Keratinocyte (primary cell): ENCODE data around the gene HSDL2.

ENCODE experiments used
- EZH2 ChIP-seq: IDR thresholded peaks from one replicate; pipeline ENCODE4 v1.6.1; 2012; ENCODE audit warnings: inconsistent platforms, mild to moderate bottlenecking, low read length, moderate library complexity
- TF ChIP-seq, protein P1 (sequence below), 3 experiments: IDR thresholded peaks in 1 of 3; conservative IDR thresholded peaks in 1 of 3; optimal IDR thresholded peaks in 1 of 3; 2 replicates in 2 of 3; 3 replicates in 1 of 3; pipeline versions ENCODE3 to v1.5.1; 2011; ENCODE audit warnings: low read length in 3 of 3, mild to moderate bottlenecking in 3 of 3, moderate library complexity in 2 of 3, control low read depth in 1 of 3, inconsistent platforms in 1 of 3; ENCODE audit not compliant: insufficient read depth in 2 of 3; ENCODE audit errors: extremely low read depth in 1 of 3

DNA sequence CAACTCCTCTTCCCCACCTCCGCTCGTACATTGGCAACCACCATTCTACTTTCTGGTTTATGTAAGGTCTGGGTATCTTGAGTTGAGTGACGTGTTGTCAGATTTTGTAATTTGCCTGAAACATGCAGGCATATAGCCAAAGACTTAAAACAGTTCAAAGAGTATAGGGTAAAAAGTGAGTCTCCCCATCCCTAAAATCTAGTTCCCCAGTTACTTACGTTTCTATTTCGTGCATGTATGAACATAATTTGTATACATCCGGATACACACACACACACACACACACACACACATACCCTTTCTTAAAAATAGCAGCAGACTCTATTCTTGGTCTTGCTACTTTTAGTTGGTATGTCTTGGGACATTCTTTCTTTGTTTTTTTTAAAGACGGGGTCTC is 915 bp downstream of the HSDL2 start:
- TF ChIP-seq, protein P1, sequence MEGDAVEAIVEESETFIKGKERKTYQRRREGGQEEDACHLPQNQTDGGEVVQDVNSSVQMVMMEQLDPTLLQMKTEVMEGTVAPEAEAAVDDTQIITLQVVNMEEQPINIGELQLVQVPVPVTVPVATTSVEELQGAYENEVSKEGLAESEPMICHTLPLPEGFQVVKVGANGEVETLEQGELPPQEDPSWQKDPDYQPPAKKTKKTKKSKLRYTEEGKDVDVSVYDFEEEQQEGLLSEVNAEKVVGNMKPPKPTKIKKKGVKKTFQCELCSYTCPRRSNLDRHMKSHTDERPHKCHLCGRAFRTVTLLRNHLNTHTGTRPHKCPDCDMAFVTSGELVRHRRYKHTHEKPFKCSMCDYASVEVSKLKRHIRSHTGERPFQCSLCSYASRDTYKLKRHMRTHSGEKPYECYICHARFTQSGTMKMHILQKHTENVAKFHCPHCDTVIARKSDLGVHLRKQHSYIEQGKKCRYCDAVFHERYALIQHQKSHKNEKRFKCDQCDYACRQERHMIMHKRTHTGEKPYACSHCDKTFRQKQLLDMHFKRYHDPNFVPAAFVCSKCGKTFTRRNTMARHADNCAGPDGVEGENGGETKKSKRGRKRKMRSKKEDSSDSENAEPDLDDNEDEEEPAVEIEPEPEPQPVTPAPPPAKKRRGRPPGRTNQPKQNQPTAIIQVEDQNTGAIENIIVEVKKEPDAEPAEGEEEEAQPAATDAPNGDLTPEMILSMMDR (optimal IDR thresholded peaks at IDR 0.05 in 1 of 3, IDR thresholded peaks at IDR 0.05 in 1 of 3, conservative IDR thresholded peaks at IDR 0.05 in 1 of 3; ENCODE audit: extremely low read depth in 1 of 3, insufficient read depth in 2 of 3, low read length in 3 of 3) = no peak
- no peak for TF ChIP-seq EZH2
